ENCODE measurements around the gene FOXA3. TPM values are rescaled to one million over a fixed set of nuclear protein-coding genes. Genes with fewer than 3 reads are reported as not detected.

The FOXA3 gene
- total and polyA plus RNA-seq, 3 experiments from 2014 or later = 0.59 to 0.62 TPM; not detected in 1

- Mint-ChIP-seq H3K4me3 (peak overlapping the region in 1 of 7 donors; percentile 54), H3K27me3 (no peaks in the 10 kb centered on the region), H3K9me3 (no peaks in the 10 kb centered on the region), H3K4me1 (peaks cover 4 to 10% (median 7%) of the 10 kb centered on the region in 3 donors), H3K27ac (peak overlapping the region in 1 of 8 donors; percentile 46), H3K36me3 (peaks cover 21 to 83% (median 35%) of the 10 kb centered on the region in 3 donors)
- no peak overlapping the region for H3K27ac ChIP-seq (ENCODE audit: low read depth, low read length)
- POLR2A ChIA-PET = no interaction called here
- no peaks in the 10 kb centered on the region for H3K27me3 ChIP-seq (ENCODE audit: insufficient read depth, low read length, poor library complexity, severe bottlenecking)
- no peaks in the 10 kb centered on the region for H3K9me3 ChIP-seq (ENCODE audit: low read length)
- CTCF ChIA-PET = interaction anchor here (1.6 kb wide), 1 partner anchor 31 kb away, joined by 4 read pairs; no protein-coding TSS in a partner anchor
- H3K36me3 ChIP-seq (ENCODE audit: insufficient read depth, low read length) = peaks cover 69% of the 10 kb centered on the region
- no peaks in the 10 kb centered on the region for H3K4me1 ChIP-seq (ENCODE audit: insufficient read depth, low read length)
- DNase-seq = peak in 1 of 5 donors; percentile 24
- H3K4me3 ChIP-seq (ENCODE audit: low read length) = no peak overlapping the region
Observed at GRCh38 chr19:45847663-45848062, 16.5 kb upstream of the FOXA3 start.

DNA sequence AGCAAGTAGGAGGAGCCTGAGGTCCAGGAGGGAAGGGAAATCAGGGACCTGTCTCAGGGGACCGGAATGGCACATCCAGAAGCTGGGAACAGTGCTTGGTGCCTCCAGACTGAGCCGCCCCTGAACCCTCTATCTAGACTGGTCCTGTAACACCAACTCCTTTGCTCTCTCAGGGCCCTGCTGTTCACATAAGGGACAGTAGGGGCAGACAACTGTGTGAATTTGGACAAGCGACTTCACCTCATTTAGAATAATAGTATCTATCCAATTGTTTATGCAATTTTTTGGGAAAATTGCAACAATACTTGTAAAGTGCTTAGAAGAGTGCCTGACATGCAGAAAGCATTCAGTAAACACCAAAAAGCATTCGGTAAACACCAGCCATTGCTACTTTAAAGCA is 15.2 kb upstream of the FOXA3 start:
- Histone ChIP-seq H3K36me3 (ENCODE audit: insufficient read depth, low read length) (peaks cover 61% of the 10 kb centered on the region), H3K9me3 (ENCODE audit: low read length) (no peaks in the 10 kb centered on the region), H3K4me3 (ENCODE audit: low read length) (no peak overlapping the region), H3K27me3 (ENCODE audit: insufficient read depth, low read length, poor library complexity, severe bottlenecking) (no peaks in the 10 kb centered on the region), H3K4me1 (ENCODE audit: insufficient read depth, low read length) (no peaks in the 10 kb centered on the region), H3K27ac (ENCODE audit: low read depth, low read length) (no peak overlapping the region)
- H3K36me3 Mint-ChIP-seq = peaks cover 17 to 82% (median 32%) of the 10 kb centered on the region in 3 donors
- H3K4me1 Mint-ChIP-seq = peaks cover 4 to 10% (median 7%) of the 10 kb centered on the region in 3 donors
- ChIA-PET POLR2A (no interaction called here), CTCF (no interaction called here)
- no peaks in the 10 kb centered on the region for H3K27me3 Mint-ChIP-seq
- DNase-seq = peak in 1 of 5 donors; percentile 15
- H3K9me3 Mint-ChIP-seq = no peaks in the 10 kb centered on the region
- no peak overlapping the region for H3K27ac Mint-ChIP-seq
- H3K4me3 Mint-ChIP-seq = no peak overlapping the region

DNA sequence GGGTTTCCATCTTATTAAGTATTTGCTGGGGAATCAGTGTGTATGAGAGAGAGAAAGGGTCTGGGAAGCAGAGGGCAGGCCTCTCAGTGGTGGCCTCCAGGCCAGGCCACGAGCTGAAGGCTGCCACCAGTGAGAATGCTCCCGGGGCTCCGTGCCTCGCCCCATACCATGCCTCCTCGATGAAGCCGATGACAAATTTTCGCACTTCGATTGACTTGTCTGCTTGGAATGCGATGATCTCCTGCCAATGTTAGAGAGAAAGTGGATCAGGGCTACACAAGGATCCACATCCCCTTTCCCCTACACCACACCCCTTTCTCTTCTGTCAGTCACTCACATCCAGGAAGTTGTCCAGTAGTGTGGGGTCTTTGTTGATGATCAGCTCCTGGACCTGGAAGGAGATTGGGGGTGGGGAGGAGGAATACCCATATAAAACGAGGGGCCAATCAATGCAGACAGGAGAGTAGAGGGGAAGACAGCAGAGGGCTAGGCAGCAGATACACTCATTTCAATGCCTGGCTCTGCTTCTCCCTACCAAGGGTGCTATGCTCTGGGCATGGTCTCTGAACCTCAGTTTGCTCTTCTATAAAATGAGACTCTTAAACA is 11.9 kb upstream of the FOXA3 start:
- H3K4me1 Mint-ChIP-seq = peaks cover 6 to 11% (median 9%) of the 10 kb centered on the region in 3 donors
- Histone ChIP-seq H3K36me3 (ENCODE audit: insufficient read depth, low read length) (peaks cover 45% of the 10 kb centered on the region), H3K27ac (ENCODE audit: low read depth, low read length) (no peak overlapping the region), H3K4me3 (ENCODE audit: low read length) (no peak overlapping the region), H3K27me3 (ENCODE audit: insufficient read depth, low read length, poor library complexity, severe bottlenecking) (no peaks in the 10 kb centered on the region), H3K9me3 (ENCODE audit: low read length) (no peaks in the 10 kb centered on the region), H3K4me1 (ENCODE audit: insufficient read depth, low read length) (no peaks in the 10 kb centered on the region)
- DNase-seq = peak in 1 of 5 donors; percentile 8
- peaks cover 11 to 81% (median 21%) of the 10 kb centered on the region in 3 donors for H3K36me3 Mint-ChIP-seq
- ChIA-PET CTCF (interaction anchor here (1.3 kb wide), 1 partner anchor 53 kb away, joined by 3 read pairs; no protein-coding TSS in a partner anchor), POLR2A (no interaction called here)
- H3K27ac Mint-ChIP-seq = no peak overlapping the region
- H3K4me3 Mint-ChIP-seq = no peak overlapping the region
- no peaks in the 10 kb centered on the region for H3K9me3 Mint-ChIP-seq
- no peaks in the 10 kb centered on the region for H3K27me3 Mint-ChIP-seq

- DNase-seq = peak in 1 of 5 donors; percentile 13
- Histone ChIP-seq H3K27me3 (ENCODE audit: insufficient read depth, low read length, poor library complexity, severe bottlenecking) (no peaks in the 10 kb centered on the region), H3K36me3 (ENCODE audit: insufficient read depth, low read length) (peaks cover 38% of the 10 kb centered on the region), H3K4me3 (ENCODE audit: low read length) (no peak overlapping the region), H3K4me1 (ENCODE audit: insufficient read depth, low read length) (no peaks in the 10 kb centered on the region), H3K9me3 (ENCODE audit: low read length) (no peaks in the 10 kb centered on the region), H3K27ac (ENCODE audit: low read depth, low read length) (no peak overlapping the region)
- H3K27ac Mint-ChIP-seq = peak overlapping the region in 2 of 8 donors; percentile 11 to 83
- CTCF ChIA-PET = interaction anchor here (1.3 kb wide), 1 partner anchor 54 kb away, joined by 3 read pairs; no protein-coding TSS in a partner anchor
- H3K36me3 Mint-ChIP-seq = peaks cover 11 to 76% (median 21%) of the 10 kb centered on the region in 3 donors
- no peak overlapping the region for H3K4me3 Mint-ChIP-seq
- H3K9me3 Mint-ChIP-seq = no peaks in the 10 kb centered on the region
- H3K27me3 Mint-ChIP-seq = peaks cover 0 to 2% of the 10 kb centered on the region in 2 donors
- POLR2A ChIA-PET = no interaction called here
- peaks cover 7 to 11% (median 9%) of the 10 kb centered on the region in 3 donors for H3K4me1 Mint-ChIP-seq
Observed at GRCh38 chr19:45852983-45853382, 11.1 kb upstream of the FOXA3 start.

GRCh38 chr19:45854167-45854778 is 9.9 kb upstream of the FOXA3 start:
- no peaks in the 10 kb centered on the region for H3K4me1 ChIP-seq (ENCODE audit: insufficient read depth, low read length)
- Mint-ChIP-seq H3K36me3 (peaks cover 11 to 75% (median 21%) of the 10 kb centered on the region in 3 donors), H3K4me3 (no peak overlapping the region), H3K4me1 (peaks cover 11 to 15% (median 12%) of the 10 kb centered on the region in 3 donors), H3K9me3 (no peaks in the 10 kb centered on the region), H3K27ac (no peak overlapping the region), H3K27me3 (peaks cover 0 to 2% of the 10 kb centered on the region in 2 donors)
- CTCF ChIA-PET = no interaction called here
- H3K36me3 ChIP-seq (ENCODE audit: insufficient read depth, low read length) = peaks cover 25% of the 10 kb centered on the region
- H3K9me3 ChIP-seq (ENCODE audit: low read length) = no peaks in the 10 kb centered on the region
- H3K4me3 ChIP-seq (ENCODE audit: low read length) = no peak overlapping the region
- no peak overlapping the region for H3K27ac ChIP-seq (ENCODE audit: low read depth, low read length)
- H3K27me3 ChIP-seq (ENCODE audit: insufficient read depth, low read length, poor library complexity, severe bottlenecking) = no peaks in the 10 kb centered on the region
- POLR2A ChIA-PET = no interaction called here
- peak in 1 of 5 donors; percentile 18 for DNase-seq

GRCh38 chr19:45860359-45861259 is 3.5 kb upstream of the FOXA3 start:
- no peaks in the 10 kb centered on the region for H3K36me3 ChIP-seq (ENCODE audit: insufficient read depth, low read length)
- Mint-ChIP-seq H3K4me3 (peak overlapping the region in 5 of 7 donors; percentile 49 to 91 (median 62)), H3K4me1 (peaks cover 29 to 44% (median 33%) of the 10 kb centered on the region in 3 donors), H3K27ac (peak overlapping the region in 5 of 8 donors; percentile 13 to 85 (median 66)), H3K9me3 (no peaks in the 10 kb centered on the region), H3K36me3 (peaks cover 0 to 40% (median 4%) of the 10 kb centered on the region in 3 donors), H3K27me3 (peaks cover 10 to 13% of the 10 kb centered on the region in 2 donors)
- CTCF ChIA-PET = interaction anchor here (1.1 kb wide), 1 partner anchor 62 kb away, joined by 3 read pairs; no protein-coding TSS in a partner anchor
- POLR2A ChIA-PET = interaction anchor here (0.6 kb wide), 2 partner anchors 22 to 853 kb away, joined by 3 to 5 read pairs; no protein-coding TSS in a partner anchor
- H3K4me3 ChIP-seq (ENCODE audit: low read length) = no peak overlapping the region
- H3K4me1 ChIP-seq (ENCODE audit: insufficient read depth, low read length) = peaks cover 16% of the 10 kb centered on the region
- DNase-seq = peak in 1 of 5 donors; percentile 7
- peaks cover 4% of the 10 kb centered on the region for H3K27me3 ChIP-seq (ENCODE audit: insufficient read depth, low read length, poor library complexity, severe bottlenecking)
- H3K9me3 ChIP-seq (ENCODE audit: low read length) = no peaks in the 10 kb centered on the region
- no peak overlapping the region for H3K27ac ChIP-seq (ENCODE audit: low read depth, low read length)

DNA sequence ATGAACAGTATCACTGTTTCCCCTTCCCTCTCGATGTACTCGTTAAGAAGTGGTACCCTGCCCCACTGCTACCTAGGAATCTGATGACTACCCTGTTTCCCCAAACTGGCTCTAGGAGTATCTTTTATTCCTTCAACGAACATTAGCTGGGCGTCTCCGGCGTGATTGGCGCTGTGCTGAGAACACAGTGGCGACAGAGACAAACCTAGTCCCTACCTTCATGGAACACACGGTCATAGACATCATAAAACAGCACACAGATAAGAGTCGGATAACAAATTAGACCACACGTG is 1.9 kb upstream of the FOXA3 start:
- Mint-ChIP-seq H3K36me3 (peaks cover 0 to 32% (median 4%) of the 10 kb centered on the region in 3 donors), H3K4me3 (peak overlapping the region; percentile 88 to 96 (median 92)), H3K9me3 (no peaks in the 10 kb centered on the region), H3K27me3 (peaks cover 12 to 18% of the 10 kb centered on the region in 2 donors), H3K27ac (peak overlapping the region; percentile 84 to 99 (median 93)), H3K4me1 (peaks cover 27 to 41% (median 28%) of the 10 kb centered on the region in 3 donors)
- DNase-seq = no peak
- H3K4me1 ChIP-seq (ENCODE audit: insufficient read depth, low read length) = peaks cover 16% of the 10 kb centered on the region
- peak overlapping the region; percentile 82 for H3K27ac ChIP-seq (ENCODE audit: low read depth, low read length)
- CTCF ChIA-PET = interaction anchor here (3.0 kb wide), 1 partner anchor 24 kb away, joined by 9 read pairs; the partner anchor contains the start of gene IRF2BP1
- POLR2A ChIA-PET = interaction anchor here (1.3 to 4.2 kb wide), 3 partner anchors 18 to 93 kb away, joined by 6 to 22 read pairs (median 8); partner anchors contain the start of genes IRF2BP1 and SIX5
- H3K4me3 ChIP-seq (ENCODE audit: low read length) = peak overlapping the region; percentile 88
- no peaks in the 10 kb centered on the region for H3K36me3 ChIP-seq (ENCODE audit: insufficient read depth, low read length)
- H3K9me3 ChIP-seq (ENCODE audit: low read length) = no peaks in the 10 kb centered on the region
- H3K27me3 ChIP-seq (ENCODE audit: insufficient read depth, low read length, poor library complexity, severe bottlenecking) = peaks cover 4% of the 10 kb centered on the region
